ENCODE data around the gene HOXB9.

The HOXB9 gene

GRCh38 chr17:48596000-48596734 lies 30.0 kb downstream of the HOXB9 start:
- no peak for DNase-seq (ENCODE audit: low read depth)

- DNase-seq (ENCODE audit: low read depth): no peak
Observed at GRCh38 chr17:48595278-48595999, 30.7 kb downstream of the HOXB9 start.

GRCh38 chr17:48594538-48595277 lies 31.4 kb downstream of the HOXB9 start:
- DNase-seq (ENCODE audit: low read depth): no peak

- DNase-seq (ENCODE audit: low read depth): peak; percentile 66
Observed at GRCh38 chr17:48593840-48594537, 32.2 kb downstream of the HOXB9 start.

- DNase-seq (ENCODE audit: low read depth): no peak
Observed at GRCh38 chr17:48593126-48593829, 32.9 kb downstream of the HOXB9 start, which contains the start of gene HOXB5. HOXB5 (minus strand) TSS chr17:48593779; CDS start chr17:48593682, 97 bp downstream.

- DNase-seq (ENCODE audit: low read depth): no peak
Observed at GRCh38 chr17:48592577-48592976, 33.6 kb downstream of the HOXB9 start.

GRCh38 chr17:48592057-48592514 lies 34.1 kb downstream of the HOXB9 start:
- no peak for DNase-seq (ENCODE audit: low read depth)

GRCh38 chr17:48591255-48592056 lies 34.7 kb downstream of the HOXB9 start:
- DNase-seq (ENCODE audit: low read depth): no peak

- no peak for DNase-seq (ENCODE audit: low read depth)
Observed at GRCh38 chr17:48590607-48591161, 35.5 kb downstream of the HOXB9 start.

- no peak for DNase-seq (ENCODE audit: low read depth)
Observed at GRCh38 chr17:48589831-48590606, 36.1 kb downstream of the HOXB9 start, which contains the start of gene HOXB3. HOXB3 (minus strand) TSS chr17:48590241; CDS start chr17:48552474, 37,767 bp downstream.

- no peak for DNase-seq (ENCODE audit: low read depth)
Observed at GRCh38 chr17:48589060-48589830, 36.9 kb downstream of the HOXB9 start.

- no peak for DNase-seq (ENCODE audit: low read depth)
Observed at GRCh38 chr17:48588528-48588927, 37.6 kb downstream of the HOXB9 start.

- no peak for DNase-seq (ENCODE audit: low read depth)
Observed at GRCh38 chr17:48588074-48588415, 38.1 kb downstream of the HOXB9 start.

GRCh38 chr17:48587276-48588073 lies 38.7 kb downstream of the HOXB9 start:
- no peak for DNase-seq (ENCODE audit: low read depth)

GRCh38 chr17:48586355-48587258 lies 39.6 kb downstream of the HOXB9 start:
- no peak for DNase-seq (ENCODE audit: low read depth)

- no peak for DNase-seq (ENCODE audit: low read depth)
Observed at GRCh38 chr17:48584223-48584741, 41.9 kb downstream of the HOXB9 start.
